Fibroblast of skin of abdomen (primary cell): ENCODE measurements around the gene KRT73.
"Not testable (repeated sequence)": the region's sequence is repeated elsewhere in the genome, so short reads cannot be mapped to it uniquely, and the experiment has no call there.

Experiments used
- DNase-seq: peaks from one replicate; pipeline ENCODE4 v3.0.0-alpha.2; 2013

KRT73 gene

GRCh38 chr12:52600071-52600470 is 18.3 kb downstream of the KRT73 start:
- DNase-seq, result no peak

- DNase-seq, result no peak
These were observed 19.4 kb downstream of the KRT73 start for GRCh38 chr12:52598966-52599365.

- DNase-seq, result not testable (repeated sequence)
These were observed 24.1 kb downstream of the KRT73 start for GRCh38 chr12:52594237-52594636.

DNA sequence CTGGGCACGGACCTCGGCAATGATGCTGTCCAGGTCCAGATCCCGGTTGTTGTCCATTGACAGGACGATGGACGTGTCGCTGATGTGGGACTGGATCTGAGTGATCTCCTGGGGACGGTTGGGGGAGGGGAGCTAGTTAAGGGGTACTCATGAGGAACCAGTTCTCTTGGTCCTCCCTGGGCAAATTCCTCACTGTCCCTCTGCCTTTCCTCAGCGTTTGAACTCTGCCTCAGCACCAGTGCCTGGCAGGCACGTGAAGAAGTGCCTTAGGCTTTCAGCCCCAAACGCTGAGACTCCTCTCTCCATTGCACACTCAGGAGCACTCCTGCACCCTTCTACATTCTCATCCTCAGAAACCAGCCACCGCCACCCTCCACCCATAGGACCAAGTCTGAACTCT is 26.8 kb downstream of the KRT73 start:
- DNase-seq, result no peak

DNA sequence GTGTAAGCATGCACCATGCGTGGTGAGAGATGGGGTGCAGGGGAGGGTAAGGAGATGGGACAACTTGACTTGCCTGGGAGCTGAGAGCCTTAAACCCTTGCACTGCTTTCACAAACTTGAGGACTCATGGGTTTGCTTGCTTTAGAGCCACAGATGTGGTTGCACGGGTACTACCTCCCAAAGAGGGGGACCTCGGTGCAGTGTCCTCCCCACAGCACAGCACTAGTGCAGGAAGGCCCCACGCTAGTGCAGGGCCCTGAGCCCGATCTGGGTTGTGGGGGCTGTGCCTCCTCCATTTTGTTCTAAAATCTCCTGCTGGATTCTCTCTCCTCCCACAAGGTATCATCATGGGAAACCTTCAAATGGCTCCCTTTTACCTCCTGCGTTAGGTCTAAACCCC is 28.3 kb downstream of the KRT73 start:
- DNase-seq, result no peak

DNA sequence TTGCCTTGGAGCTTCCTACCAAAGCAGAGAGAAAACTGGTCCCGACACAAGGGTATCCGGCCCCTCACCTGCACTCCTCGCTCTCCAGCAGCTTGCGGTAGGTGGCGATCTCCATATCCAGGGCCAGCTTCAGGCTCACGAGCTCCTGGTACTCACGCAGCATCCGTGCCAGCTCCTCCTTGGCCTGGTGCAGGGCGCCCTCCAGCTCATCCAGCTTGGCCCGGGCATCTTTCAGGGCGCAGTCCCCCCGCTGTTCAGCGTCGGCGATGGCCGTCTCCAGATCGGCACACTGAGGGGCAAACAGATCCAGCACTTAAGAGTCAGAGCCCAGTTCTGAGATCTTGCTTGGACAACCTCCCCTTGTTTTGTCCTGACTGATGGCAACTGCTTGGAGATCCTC is 30.8 kb downstream of the KRT73 start:
- DNase-seq, result no peak

DNA sequence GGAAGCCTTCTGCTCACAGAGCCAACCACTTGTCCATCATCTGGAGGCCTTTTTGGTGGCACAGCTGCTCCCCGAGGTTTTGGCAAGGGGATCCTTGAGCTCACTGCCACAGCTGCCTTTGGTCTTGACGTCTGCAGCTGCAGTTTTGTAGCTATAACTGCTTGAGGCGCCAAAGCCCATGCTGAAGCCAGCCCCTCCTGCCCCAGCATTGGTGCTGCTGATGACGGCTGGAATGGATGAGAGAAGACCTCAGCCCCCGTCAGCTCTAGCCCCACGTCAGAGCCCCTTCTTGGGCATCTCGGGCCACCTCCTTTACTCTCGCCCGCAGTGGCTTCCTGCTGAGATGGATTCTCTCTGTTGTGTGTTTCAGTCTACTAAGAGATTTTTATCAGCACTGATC is 32.4 kb downstream of the KRT73 start:
- DNase-seq, result no peak

GRCh38 chr12:52585066-52585465 is 33.3 kb downstream of the KRT73 start:
- DNase-seq, result no peak

DNA sequence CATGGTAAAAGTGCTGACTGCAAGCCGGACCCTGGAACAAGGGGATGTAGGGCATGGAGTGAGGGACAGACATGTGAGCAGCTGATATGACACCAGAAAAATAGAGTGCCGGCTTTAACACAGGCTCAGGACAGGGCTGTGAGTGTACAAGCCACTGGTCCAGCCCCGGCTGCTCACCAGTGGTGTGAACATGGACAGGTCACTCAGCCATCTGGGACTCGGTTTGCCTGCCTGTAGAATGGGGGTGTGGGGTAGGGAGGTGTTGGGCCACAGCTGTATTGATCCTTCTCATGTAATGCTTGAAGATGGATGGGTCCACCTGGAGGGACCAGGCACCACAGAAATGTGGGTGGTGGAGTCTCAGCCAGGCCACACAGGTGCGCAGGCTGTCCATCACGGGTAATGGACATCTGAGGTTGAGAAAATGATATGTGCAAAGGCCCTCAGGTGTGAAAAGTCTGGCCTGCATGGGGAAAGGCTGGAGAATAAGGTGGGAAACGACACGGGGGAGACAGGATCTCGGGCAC is 34.1 kb downstream of the KRT73 start:
- no peak for DNase-seq

GRCh38 chr12:52582971-52583456 is 35.3 kb downstream of the KRT73 start:
- peak; percentile 51 for DNase-seq

- no peak for DNase-seq
These were observed 35.9 kb downstream of the KRT73 start for GRCh38 chr12:52582486-52582885.

- peak; percentile 8 for DNase-seq
These were observed 36.9 kb downstream of the KRT73 start for GRCh38 chr12:52581481-52581880.

GRCh38 chr12:52581066-52581465 is 37.3 kb downstream of the KRT73 start:
- no peak for DNase-seq

GRCh38 chr12:52580496-52580895 is 37.9 kb downstream of the KRT73 start:
- DNase-seq, result no peak

GRCh38 chr12:52579468-52580465 is 38.6 kb downstream of the KRT73 start:
- DNase-seq, result no peak

- DNase-seq, result no peak
These were observed 39.9 kb downstream of the KRT73 start for GRCh38 chr12:52578469-52578868.

- DNase-seq, result no peak
These were observed 41.0 kb downstream of the KRT73 start for GRCh38 chr12:52577316-52577715.

DNA sequence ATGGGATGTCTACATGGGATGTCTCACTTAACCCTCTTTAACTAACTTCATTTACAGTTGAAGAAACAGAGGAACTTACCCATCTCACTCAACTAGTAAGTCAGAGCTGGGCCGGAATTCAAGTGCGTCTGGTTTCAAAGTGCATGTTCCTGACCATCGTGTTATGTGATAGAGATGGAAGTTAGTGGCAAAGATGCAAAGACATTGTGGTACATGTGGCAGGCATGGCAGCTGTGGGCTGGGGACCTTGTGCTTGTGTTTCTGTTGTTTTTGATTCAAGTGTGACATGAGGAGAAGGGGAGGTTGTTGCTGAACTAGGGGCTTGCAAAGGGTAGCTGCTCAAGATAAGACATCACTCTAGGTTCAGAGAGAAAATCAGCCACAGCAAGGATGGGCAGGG is 42.4 kb downstream of the KRT73 start:
- no peak for DNase-seq

- DNase-seq, result no peak
These were observed 43.1 kb downstream of the KRT73 start for GRCh38 chr12:52575256-52575655.

GRCh38 chr12:52573743-52574142 is 44.6 kb downstream of the KRT73 start, which contains the start of gene KRT74:
TSS of gene KRT74 (minus strand) at chr12:52573843. CDS start at chr12:52573777, 66 bp downstream.
- no peak for DNase-seq

GRCh38 chr12:52573306-52573705 is 45.1 kb downstream of the KRT73 start:
- DNase-seq, result no peak

DNA sequence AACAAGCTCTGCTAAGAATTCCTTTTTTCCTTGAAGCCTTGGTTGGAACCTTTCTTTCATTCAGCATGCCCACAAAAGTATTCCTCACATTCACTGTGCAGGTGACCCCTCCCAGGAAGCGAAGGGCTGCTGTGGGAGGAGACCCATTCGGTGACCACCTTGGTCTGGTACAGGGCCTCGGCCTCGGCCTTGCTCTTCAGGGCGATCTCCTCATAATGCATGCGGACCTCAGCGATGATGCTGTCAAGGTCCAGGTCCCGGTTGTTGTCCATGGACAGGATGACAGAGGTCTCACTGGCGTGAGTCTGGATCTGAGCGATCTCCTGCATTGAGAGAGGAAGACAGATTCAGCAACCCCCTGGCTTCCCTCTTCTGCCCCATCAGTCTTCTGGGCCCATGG is 47.8 kb downstream of the KRT73 start:
- DNase-seq, result no peak

- DNase-seq, result no peak
These were observed 50.2 kb downstream of the KRT73 start for GRCh38 chr12:52568111-52568510.

DNA sequence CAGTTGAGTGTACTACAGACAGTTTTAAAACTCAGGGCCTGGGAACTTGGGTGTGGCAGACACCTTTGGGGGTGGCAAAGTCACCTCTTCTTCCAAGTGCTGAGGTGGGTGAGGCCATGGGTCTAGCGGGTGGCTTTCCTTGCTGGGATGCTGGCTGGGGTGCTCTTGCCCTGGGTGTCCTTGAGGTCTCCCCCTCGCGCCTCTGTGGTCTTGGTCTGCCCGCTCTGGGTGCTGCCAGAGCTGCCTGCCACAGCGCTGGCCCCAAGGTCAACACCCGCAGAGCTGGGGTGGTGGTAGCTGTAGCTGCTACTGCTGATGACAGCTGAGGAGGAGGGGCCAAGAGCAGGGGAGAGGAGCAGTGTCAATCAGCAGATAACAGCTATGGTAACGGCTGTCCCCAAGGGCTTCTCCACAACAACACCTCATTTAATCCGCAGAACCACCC is 51.5 kb downstream of the KRT73 start:
- DNase-seq, result no peak
